ENCODE measurements around the gene TMC5. TPM values are rescaled to one million over a fixed set of nuclear protein-coding genes. Genes with fewer than 3 reads are reported as not detected.

Gene TMC5
- total and polyA plus RNA-seq, 2 of the 13 experiments (the other 11 are each of a cell fraction or from before 2014, with no cell fraction given), result 0.09 to 0.41 TPM

- TF ChIP-seq ZBTB4 (CRISPR knock-in tag; IDR thresholded peaks at IDR 0.05; ENCODE audit: borderline replicate concordance) (peak; percentile 62; the same call in 1 of the 2 replicates), ZNF766 (CRISPR knock-in tag; IDR thresholded peaks at IDR 0.05; ENCODE audit: borderline replicate concordance) (0 out of 2 replicates have a peak, but pooled peaks have one; percentile 62), ZNF768 (CRISPR knock-in tag; IDR thresholded peaks at IDR 0.05) (peak; percentile 82; the same call in 1 of the 2 replicates), HNRNPUL1 (IDR thresholded peaks at IDR 0.05; ENCODE audit: low read depth, low read length) (no peak), ONECUT2 (CRISPR knock-in tag; IDR thresholded peaks at IDR 0.05) (no peak), ZC3H13 (CRISPR knock-in tag; IDR thresholded peaks at IDR 0.05) (no peak), FOXK1 (CRISPR knock-in tag; IDR thresholded peaks at IDR 0.05; ENCODE audit: borderline replicate concordance, low read depth) (peak; percentile 85; the same call in 1 of the 2 replicates), SNRNP70 (IDR thresholded peaks at IDR 0.05; ENCODE audit: low read depth, low read length) (no peak), RARA (CRISPR knock-in tag; IDR thresholded peaks at IDR 0.05) (0 out of 2 replicates have a peak, but pooled peaks have one; percentile 30), KLF9 (CRISPR knock-in tag; IDR thresholded peaks at IDR 0.05; ENCODE audit: low read depth) (0 out of 2 replicates have a peak, but pooled peaks have one; percentile 27), ZNF263 (CRISPR knock-in tag; IDR thresholded peaks at IDR 0.05) (no peak), U2AF1 (optimal IDR thresholded peaks at IDR 0.05; ENCODE audit: low read depth, low read length) (peak; percentile 10), FOXP1 (IDR thresholded peaks at IDR 0.05) (no peak), FOXP1 (CRISPR knock-in tag; IDR thresholded peaks at IDR 0.05) (no peak), ZNF143 (CRISPR knock-in tag; IDR thresholded peaks at IDR 0.05) (peak; percentile 73), ZNF775 (CRISPR knock-in tag; IDR thresholded peaks at IDR 0.05; ENCODE audit: borderline replicate concordance) (peak; percentile 14; the same call in 1 of the 2 replicates), ZHX1 (CRISPR knock-in tag; IDR thresholded peaks at IDR 0.05; ENCODE audit: low read depth) (no peak; the same call in 1 of the 2 replicates)
- TF ChIP-seq, protein P1, sequence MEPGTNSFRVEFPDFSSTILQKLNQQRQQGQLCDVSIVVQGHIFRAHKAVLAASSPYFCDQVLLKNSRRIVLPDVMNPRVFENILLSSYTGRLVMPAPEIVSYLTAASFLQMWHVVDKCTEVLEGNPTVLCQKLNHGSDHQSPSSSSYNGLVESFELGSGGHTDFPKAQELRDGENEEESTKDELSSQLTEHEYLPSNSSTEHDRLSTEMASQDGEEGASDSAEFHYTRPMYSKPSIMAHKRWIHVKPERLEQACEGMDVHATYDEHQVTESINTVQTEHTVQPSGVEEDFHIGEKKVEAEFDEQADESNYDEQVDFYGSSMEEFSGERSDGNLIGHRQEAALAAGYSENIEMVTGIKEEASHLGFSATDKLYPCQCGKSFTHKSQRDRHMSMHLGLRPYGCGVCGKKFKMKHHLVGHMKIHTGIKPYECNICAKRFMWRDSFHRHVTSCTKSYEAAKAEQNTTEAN (CRISPR knock-in tag; conservative IDR thresholded peaks at IDR 0.05), result 0 out of 2 replicates have a peak, but pooled peaks have one; percentile 46
- TF ChIP-seq, protein P2, sequence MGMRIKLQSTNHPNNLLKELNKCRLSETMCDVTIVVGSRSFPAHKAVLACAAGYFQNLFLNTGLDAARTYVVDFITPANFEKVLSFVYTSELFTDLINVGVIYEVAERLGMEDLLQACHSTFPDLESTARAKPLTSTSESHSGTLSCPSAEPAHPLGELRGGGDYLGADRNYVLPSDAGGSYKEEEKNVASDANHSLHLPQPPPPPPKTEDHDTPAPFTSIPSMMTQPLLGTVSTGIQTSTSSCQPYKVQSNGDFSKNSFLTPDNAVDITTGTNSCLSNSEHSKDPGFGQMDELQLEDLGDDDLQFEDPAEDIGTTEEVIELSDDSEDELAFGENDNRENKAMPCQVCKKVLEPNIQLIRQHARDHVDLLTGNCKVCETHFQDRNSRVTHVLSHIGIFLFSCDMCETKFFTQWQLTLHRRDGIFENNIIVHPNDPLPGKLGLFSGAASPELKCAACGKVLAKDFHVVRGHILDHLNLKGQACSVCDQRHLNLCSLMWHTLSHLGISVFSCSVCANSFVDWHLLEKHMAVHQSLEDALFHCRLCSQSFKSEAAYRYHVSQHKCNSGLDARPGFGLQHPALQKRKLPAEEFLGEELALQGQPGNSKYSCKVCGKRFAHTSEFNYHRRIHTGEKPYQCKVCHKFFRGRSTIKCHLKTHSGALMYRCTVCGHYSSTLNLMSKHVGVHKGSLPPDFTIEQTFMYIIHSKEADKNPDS (CRISPR knock-in tag; IDR thresholded peaks at IDR 0.05), result peak; percentile 7; the same call in 1 of the 2 replicates
These were observed 104.1 kb downstream of the TMC5 start, which contains the start of gene GDE1 (continued) for GRCh38 chr16:19521471-19522396.
